ENCODE measurements around the gene AADACL2. TPM values are rescaled to one million over a fixed set of nuclear protein-coding genes. Genes with fewer than 3 reads are reported as not detected.

Gene AADACL2
- total RNA-seq, 1 donor from 2014 or later, result not detected

DNA sequence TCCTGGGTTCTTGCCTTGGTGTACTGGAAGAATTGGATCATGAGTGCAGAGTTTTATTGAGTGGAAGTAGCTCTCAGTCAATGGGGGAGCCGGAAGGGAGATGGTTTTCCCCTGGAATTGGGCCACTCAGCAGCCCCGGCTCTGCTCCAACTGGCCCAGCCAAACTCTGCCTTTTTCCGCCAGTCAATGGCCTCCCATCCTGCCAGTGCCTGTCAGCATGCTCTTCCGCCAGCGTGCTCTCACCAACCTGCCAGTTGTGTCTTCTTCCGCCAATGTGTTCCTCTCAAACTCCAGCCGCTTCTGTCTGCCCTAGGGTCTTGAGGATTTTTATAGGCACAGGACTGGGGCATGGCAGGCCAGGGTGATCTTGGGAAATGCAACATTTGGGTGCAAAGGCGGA lies 12.4 kb upstream of the AADACL2 start:
- Mint-ChIP-seq H3K4me1 (ENCODE audit: unreplicated experiment) (no peaks in the 10 kb centered on the region), H3K27ac (ENCODE audit: unreplicated experiment) (no peak overlapping the region), H3K27me3 (ENCODE audit: unreplicated experiment) (no peaks in the 10 kb centered on the region), H3K4me3 (ENCODE audit: unreplicated experiment) (no peak overlapping the region), H3K36me3 (ENCODE audit: low read depth, unreplicated experiment) (no peaks in the 10 kb centered on the region), H3K9me3 (ENCODE audit: unreplicated experiment) (no peaks in the 10 kb centered on the region)
- TF ChIP-seq, protein P1, sequence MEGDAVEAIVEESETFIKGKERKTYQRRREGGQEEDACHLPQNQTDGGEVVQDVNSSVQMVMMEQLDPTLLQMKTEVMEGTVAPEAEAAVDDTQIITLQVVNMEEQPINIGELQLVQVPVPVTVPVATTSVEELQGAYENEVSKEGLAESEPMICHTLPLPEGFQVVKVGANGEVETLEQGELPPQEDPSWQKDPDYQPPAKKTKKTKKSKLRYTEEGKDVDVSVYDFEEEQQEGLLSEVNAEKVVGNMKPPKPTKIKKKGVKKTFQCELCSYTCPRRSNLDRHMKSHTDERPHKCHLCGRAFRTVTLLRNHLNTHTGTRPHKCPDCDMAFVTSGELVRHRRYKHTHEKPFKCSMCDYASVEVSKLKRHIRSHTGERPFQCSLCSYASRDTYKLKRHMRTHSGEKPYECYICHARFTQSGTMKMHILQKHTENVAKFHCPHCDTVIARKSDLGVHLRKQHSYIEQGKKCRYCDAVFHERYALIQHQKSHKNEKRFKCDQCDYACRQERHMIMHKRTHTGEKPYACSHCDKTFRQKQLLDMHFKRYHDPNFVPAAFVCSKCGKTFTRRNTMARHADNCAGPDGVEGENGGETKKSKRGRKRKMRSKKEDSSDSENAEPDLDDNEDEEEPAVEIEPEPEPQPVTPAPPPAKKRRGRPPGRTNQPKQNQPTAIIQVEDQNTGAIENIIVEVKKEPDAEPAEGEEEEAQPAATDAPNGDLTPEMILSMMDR (IDR thresholded peaks at IDR 0.05; ENCODE audit: unreplicated experiment), result no peak
- no peak for DNase-seq (ENCODE audit: low spot score)

DNA sequence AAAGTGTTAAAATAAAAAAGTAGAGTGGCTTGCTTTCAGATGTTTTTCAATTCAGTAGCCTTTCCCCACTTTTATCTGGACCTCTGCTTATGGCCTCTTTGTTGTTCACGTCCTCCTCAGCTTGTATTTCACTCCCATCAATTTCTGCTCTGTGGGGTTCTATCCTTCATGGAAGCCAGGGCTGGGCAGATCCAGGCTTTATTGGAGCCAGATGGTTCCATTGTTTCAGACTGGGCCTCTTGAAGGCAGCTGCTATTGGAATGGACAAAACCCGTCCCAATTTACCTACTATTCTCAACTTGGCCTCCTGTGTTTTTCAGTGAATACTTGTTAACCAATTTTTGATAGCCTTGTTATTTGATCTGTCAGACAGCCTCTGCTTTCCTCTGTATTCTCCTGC lies 10.9 kb upstream of the AADACL2 start:
- DNase-seq (ENCODE audit: low spot score), result no peak
- Mint-ChIP-seq H3K27me3 (ENCODE audit: unreplicated experiment) (no peaks in the 10 kb centered on the region), H3K9me3 (ENCODE audit: unreplicated experiment) (no peaks in the 10 kb centered on the region), H3K4me1 (ENCODE audit: unreplicated experiment) (no peaks in the 10 kb centered on the region), H3K36me3 (ENCODE audit: low read depth, unreplicated experiment) (no peaks in the 10 kb centered on the region), H3K4me3 (ENCODE audit: unreplicated experiment) (no peak overlapping the region), H3K27ac (ENCODE audit: unreplicated experiment) (no peak overlapping the region)
- TF ChIP-seq, protein P1 (IDR thresholded peaks at IDR 0.05; ENCODE audit: unreplicated experiment), result no peak

DNA sequence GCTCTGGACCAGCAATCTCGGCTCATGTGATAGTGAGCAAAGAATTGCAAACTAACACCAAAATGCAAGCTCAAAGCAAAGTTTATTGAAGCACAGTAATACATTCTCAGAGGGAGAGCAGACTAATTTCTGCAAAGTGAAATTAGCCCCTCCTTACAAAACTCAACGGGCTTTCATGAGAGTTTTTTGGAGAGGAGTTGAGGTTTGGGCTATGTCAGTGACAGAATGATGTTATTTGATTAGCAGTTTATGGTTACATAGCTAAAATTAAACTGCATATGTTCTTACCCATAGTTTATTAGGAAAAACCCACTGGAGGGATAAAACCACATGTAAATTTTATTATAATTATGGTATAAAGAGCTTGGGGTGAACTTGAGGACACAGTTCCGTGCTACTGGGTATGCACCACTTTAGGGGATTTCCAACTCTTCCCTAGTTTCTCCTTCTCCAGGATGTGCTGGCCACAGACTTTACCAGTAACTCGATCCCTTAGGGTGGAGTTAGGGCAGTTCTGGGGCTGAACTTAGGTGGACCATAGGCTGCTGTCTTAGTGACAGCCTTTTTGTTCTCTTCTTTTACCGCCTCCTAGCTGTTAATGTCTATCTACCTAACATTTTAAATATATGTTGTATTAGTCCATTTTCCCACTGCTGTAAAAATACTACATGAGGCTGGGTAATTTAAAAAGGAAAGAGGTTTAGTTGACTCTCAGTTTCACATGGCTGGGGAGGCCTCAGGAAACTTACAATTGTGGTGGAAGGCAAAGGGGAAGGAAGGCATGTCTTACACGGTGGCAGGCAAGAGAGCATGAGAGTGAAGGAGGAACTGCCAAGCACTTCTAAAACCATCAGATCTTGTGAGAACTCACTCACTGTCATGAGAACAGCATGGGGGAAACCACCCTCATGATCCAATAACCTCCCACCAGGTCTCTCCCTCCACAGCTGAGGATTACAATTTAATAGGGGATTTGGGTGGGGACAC lies 8.9 kb upstream of the AADACL2 start:
- no peak for DNase-seq (ENCODE audit: low spot score)
- TF ChIP-seq, protein P1 (IDR thresholded peaks at IDR 0.05; ENCODE audit: unreplicated experiment), result no peak
- H3K9me3 Mint-ChIP-seq (ENCODE audit: unreplicated experiment), result no peaks in the 10 kb centered on the region
- H3K4me1 Mint-ChIP-seq (ENCODE audit: unreplicated experiment), result no peaks in the 10 kb centered on the region
- no peaks in the 10 kb centered on the region for H3K27me3 Mint-ChIP-seq (ENCODE audit: unreplicated experiment)
- no peak overlapping the region for H3K27ac Mint-ChIP-seq (ENCODE audit: unreplicated experiment)
- H3K36me3 Mint-ChIP-seq (ENCODE audit: low read depth, unreplicated experiment), result no peaks in the 10 kb centered on the region
- no peak overlapping the region for H3K4me3 Mint-ChIP-seq (ENCODE audit: unreplicated experiment)

DNA sequence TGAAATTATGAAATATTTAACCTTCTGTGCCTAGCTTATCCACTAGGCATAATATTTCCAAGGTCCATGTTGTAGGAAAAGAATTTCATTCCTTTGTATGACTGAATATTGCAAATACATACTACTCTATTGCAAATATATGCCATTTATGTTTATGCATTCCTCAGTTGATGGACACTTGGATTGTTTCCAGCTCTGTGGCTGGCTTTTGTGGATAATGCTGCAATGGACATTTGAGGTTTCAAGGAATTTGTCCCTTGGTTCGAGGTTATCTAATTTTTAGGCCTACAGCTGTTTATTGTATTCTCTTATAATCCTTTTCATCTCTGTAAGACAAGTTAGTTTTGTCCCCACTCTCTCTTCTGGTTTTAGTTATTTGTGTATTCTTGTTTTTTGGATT lies 7.7 kb upstream of the AADACL2 start:
- H3K27ac Mint-ChIP-seq (ENCODE audit: unreplicated experiment), result no peak overlapping the region
- H3K4me3 Mint-ChIP-seq (ENCODE audit: unreplicated experiment), result no peak overlapping the region
- no peak for DNase-seq (ENCODE audit: low spot score)
- no peaks in the 10 kb centered on the region for H3K4me1 Mint-ChIP-seq (ENCODE audit: unreplicated experiment)
- TF ChIP-seq, protein P1 (IDR thresholded peaks at IDR 0.05; ENCODE audit: unreplicated experiment), result no peak
- no peaks in the 10 kb centered on the region for H3K36me3 Mint-ChIP-seq (ENCODE audit: low read depth, unreplicated experiment)
- H3K9me3 Mint-ChIP-seq (ENCODE audit: unreplicated experiment), result no peaks in the 10 kb centered on the region
- no peaks in the 10 kb centered on the region for H3K27me3 Mint-ChIP-seq (ENCODE audit: unreplicated experiment)

DNA sequence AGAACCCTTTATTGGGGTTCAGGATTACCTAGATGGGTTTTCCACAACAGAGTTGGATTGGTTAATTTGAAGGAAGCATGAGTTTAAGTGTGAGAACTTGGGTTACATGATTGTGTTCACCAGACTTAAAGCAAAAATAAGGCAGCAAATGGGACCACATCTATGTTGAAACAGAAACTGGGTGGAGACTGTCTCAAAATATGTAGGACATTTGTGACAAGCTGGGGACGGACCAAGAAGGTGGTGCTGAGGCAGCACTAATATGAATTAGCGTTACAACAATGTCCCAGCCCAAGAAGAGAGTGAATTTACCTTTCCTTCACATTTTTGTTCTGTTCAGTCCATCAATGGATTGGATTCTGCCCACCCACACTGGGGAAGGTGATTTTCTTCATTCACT lies 866 bp upstream of the AADACL2 start:
- Mint-ChIP-seq H3K4me1 (ENCODE audit: unreplicated experiment) (no peaks in the 10 kb centered on the region), H3K27ac (ENCODE audit: unreplicated experiment) (no peak overlapping the region), H3K9me3 (ENCODE audit: unreplicated experiment) (no peaks in the 10 kb centered on the region), H3K4me3 (ENCODE audit: unreplicated experiment) (no peak overlapping the region), H3K36me3 (ENCODE audit: low read depth, unreplicated experiment) (no peaks in the 10 kb centered on the region), H3K27me3 (ENCODE audit: unreplicated experiment) (no peaks in the 10 kb centered on the region)
- no peak for DNase-seq (ENCODE audit: low spot score)
- TF ChIP-seq, protein P1 (IDR thresholded peaks at IDR 0.05; ENCODE audit: unreplicated experiment), result no peak

All from endothelial cell (in vitro differentiated cells).